HG03520 (cell line): Measurements from ENCODE around the gene TRIP12.
"Not testable (repeated sequence)": the region's sequence is repeated elsewhere in the genome, so short reads cannot be mapped to it uniquely, and the experiment has no call there.

Source experiments
- ATAC-seq: cut with Tn5 transposase; IDR thresholded peaks from one replicate; pipeline ENCODE4 v1.9.1; 2021; ENCODE audit warnings: mild to moderate bottlenecking, moderate library complexity; ENCODE audit not compliant: unreplicated experiment

TRIP12 gene

GRCh38 chr2:229835596-229836283, 86.1 kb downstream of the TRIP12 start:
- ATAC-seq = no peak

GRCh38 chr2:229834368-229834767, 87.4 kb downstream of the TRIP12 start:
- ATAC-seq = not testable (repeated sequence)

GRCh38 chr2:229832510-229832898, 89.3 kb downstream of the TRIP12 start:
- ATAC-seq = no peak

GRCh38 chr2:229831805-229832509, 89.9 kb downstream of the TRIP12 start:
- ATAC-seq = no peak

- no peak for ATAC-seq
These were observed 96.3 kb downstream of the TRIP12 start for GRCh38 chr2:229825476-229825875.

GRCh38 chr2:229821316-229821715, 100.5 kb downstream of the TRIP12 start:
- no peak for ATAC-seq

GRCh38 chr2:229818230-229818629, 103.6 kb downstream of the TRIP12 start:
- ATAC-seq = no peak

DNA sequence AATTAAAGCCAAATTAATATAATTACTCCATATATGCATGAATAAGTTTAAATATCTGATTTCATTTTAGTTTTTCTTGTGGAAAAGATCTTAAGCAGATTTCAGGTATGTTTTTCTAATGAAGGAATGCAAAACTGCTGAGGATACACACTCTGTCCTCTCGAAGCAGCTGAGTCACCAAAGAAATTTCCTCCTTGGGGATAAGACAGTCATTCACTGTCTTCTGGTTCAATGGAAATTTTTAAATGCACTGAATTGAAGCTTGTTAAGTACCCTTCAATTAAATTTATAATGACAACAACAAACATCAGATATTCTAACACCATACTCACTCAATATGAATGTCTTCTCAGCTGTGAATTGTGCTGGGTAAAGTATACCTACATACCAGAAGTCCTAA, 106.0 kb downstream of the TRIP12 start:
- ATAC-seq = no peak

GRCh38 chr2:229815342-229815741, 106.5 kb downstream of the TRIP12 start:
- ATAC-seq = no peak

GRCh38 chr2:229810786-229811185, 111.0 kb downstream of the TRIP12 start:
- ATAC-seq = no peak

- no peak for ATAC-seq
These were observed 116.2 kb downstream of the TRIP12 start for GRCh38 chr2:229805559-229805958.

- ATAC-seq = no peak
These were observed 119.0 kb downstream of the TRIP12 start for GRCh38 chr2:229802785-229803184.

DNA sequence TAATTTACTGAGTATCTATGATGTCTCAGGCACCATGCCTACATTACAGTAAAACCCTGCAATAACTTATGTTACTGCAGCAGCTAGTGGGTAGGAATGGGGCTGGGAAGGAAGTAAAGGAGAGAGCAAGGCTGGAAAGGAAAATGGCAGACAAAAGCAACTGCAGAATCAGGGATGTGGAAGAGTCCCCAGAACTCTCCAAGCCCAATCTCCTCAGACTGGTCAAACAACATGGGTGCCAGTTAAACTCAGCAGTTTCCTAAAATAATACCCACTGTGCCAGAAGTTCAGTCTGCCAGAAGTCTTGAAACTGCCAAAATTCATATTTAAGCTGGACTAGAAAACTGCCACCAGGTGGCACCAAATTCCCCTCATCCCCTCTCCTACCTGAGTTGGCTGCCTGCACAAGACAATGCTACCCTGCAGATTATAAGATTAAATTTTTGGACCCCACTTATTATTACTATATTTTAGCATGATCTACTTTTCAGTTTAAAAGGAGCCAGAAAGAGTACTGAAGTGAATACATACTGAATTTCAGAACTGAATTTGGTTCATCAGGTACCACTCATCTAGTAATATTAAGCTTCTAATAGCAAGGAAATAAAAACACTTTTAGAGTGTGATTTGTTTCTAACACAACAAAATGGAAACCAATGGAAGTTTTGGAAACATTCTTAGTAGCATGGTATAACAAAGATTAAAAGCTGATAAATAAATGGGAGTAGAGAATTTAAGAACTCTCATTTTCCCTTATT, 120.6 kb downstream of the TRIP12 start:
- peak; percentile 58 for ATAC-seq

DNA sequence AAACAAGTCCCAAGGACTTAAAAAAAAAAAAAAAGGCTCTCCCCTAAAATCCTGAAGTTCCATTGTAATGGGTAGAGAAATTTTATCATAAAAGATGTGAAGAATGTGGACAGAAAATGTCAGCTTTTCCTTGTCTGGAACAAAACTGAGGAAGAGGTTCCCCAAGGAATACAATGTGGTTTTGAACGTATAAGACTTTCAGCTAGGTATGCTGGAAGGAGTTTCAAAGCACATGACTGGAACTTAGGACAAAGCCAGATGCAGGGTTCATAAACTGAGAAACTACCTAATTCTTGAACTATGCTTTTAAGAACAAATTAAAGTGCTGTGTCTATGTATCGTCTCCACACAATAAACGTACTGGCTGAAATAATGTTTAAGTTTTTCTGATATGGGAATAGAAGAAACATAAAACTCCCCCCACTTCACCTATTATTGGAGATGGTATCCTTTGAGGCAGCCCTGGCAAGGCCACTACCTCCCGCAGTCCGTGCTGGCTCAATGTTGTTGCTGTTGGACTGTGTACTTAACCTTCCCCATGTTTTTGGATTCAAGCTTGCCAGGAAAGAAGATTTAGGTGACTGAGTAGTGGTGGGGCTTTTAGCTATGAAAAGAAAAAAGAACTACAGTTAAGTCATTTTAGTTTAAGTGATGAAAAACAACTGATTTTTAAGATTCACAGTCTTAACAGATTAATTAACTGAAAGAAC, 123.2 kb downstream of the TRIP12 start:
- ATAC-seq = no peak

GRCh38 chr2:229795058-229795457, 126.8 kb downstream of the TRIP12 start:
- ATAC-seq = no peak

DNA sequence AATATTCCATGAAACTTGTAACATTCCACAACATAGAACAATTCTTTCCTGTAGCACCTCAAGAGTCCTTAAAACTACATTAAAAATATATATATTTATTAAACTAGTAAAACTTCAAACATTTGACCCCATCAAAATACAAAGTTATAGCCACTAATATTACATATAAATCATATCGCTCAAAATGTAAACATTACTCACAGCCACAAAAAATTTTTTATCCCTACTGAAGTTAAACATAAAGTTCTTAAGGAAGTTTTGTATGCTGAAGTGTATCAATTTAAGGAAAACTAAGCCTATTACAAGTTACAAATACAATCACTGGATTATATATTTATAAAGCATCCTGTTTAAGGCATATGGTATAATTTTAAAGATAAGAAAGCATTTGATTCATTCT, 127.2 kb downstream of the TRIP12 start:
- no peak for ATAC-seq

- not testable (repeated sequence) for ATAC-seq
These were observed 135.5 kb downstream of the TRIP12 start for GRCh38 chr2:229786289-229786688.

- no peak for ATAC-seq
These were observed 137.0 kb downstream of the TRIP12 start for GRCh38 chr2:229784791-229785190.

GRCh38 chr2:229783108-229783721, 138.6 kb downstream of the TRIP12 start:
- peak; percentile 53 for ATAC-seq

DNA sequence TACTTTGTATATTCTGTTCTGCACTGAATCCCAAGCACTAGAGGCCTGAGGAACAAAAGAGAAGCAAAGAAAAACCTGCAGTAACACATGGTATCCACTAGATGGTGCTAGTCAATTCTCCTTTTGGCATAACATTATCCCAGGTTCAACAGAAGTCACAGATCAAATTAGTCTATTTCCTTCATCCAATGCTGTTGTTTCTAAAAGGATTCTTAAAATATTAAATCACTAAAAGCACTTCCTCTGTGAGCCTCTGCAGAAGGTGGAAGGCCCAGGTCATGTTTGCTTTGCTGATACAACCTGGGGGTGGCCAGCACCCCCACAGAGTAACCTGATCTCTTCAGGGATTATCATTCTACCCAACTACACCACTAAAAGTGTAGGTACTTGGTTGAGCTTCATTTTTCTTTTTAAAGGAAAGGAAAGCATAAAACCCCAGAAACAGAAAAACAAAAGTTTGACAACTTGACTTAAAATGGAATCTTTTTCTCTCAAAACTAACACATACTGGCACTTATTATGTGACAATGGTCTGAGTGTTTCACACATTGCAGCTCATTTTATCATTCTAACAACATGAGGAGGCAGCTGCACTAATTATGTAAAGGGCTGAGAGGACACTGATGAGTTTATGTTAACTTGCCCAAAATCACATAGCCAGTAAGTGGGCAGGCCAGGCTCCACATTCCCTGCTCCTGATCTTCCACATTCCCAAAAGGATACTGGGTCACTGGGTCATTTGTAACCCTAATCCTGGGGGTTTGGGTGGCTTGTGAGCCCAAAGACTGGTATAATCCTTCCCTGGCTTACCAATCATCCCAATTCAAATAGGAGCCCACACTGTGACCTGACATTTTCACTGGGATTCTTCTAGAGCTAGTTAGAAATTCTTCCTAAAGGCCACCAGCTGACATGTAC, 140.7 kb downstream of the TRIP12 start:
- ATAC-seq = no peak
